Urinary bladder (tissue), 4 donors: ENCODE results near the gene SMCR8. TPM values are rescaled to one million over a fixed set of nuclear protein-coding genes. Genes with fewer than 3 reads are reported as not detected.
"Not testable (repeated sequence)": the region's sequence is repeated elsewhere in the genome, so short reads cannot be mapped to it uniquely, and the experiment has no call there.

ENCODE experiments used
- DNase-seq: peaks from one replicate; pipeline ENCODE4 v3.0.0-alpha.2; 2015; ENCODE audit errors: extremely low spot score
- H3K27ac ChIP-seq: one replicate; pipeline ENCODE4 v1.5.1; 2013; ENCODE audit warnings: low read depth, mild to moderate bottlenecking, moderate library complexity
- H3K36me3 ChIP-seq: one replicate; pipeline ENCODE4 v1.6.1; 2013; ENCODE audit warnings: mild to moderate bottlenecking, moderate library complexity; ENCODE audit not compliant: insufficient read depth
- H3K4me1 ChIP-seq: one replicate; pipeline ENCODE4 v1.6.1; 2013; ENCODE audit warnings: mild to moderate bottlenecking, moderate library complexity; ENCODE audit not compliant: insufficient read depth
- H3K4me3 ChIP-seq: one replicate; pipeline ENCODE4 v1.5.1; 2013; ENCODE audit warnings: low read depth, low read length
- WGBS: extraction: QIAGEN DNeasy Blood & Tissue Kit; methylation state at CpG from one replicate; pipeline ENCODE4 v1.1.7; 2013; 5-methylcytosine and 5-hydroxymethylcytosine counted together
- polyA plus RNA-seq: library from polyadenylated mRNA; stranded (reverse); fragments of 200-250 nt; gene quantifications from one replicate; pipeline ENCODE4 v1.2.3, GENCODE V29; 2013
- total RNA-seq: library from RNA; depleted of rRNA; stranded (reverse); fragments of >200 nt; gene quantifications from one replicate; pipeline ENCODE4 v1.2.3, GENCODE V29; 2014
- donor health status: healthy with polysubstance abuse.
- donor health status: healthy.

The SMCR8 gene
- total and polyA plus RNA-seq, 2 donors = 10.0 TPM

- no peaks in the 10 kb centered on the region for H3K36me3 ChIP-seq
- WGBS = 68% methylated on average over 3 of the region's 3 CpGs
These were observed 7.9 kb downstream of the SMCR8 start for GRCh38 chr17:18323007-18323406.

GRCh38 chr17:18323507-18324139 lies 8.5 kb downstream of the SMCR8 start:
- Histone ChIP-seq H3K4me1 (no peaks in the 10 kb centered on the region), H3K4me3 (no peak overlapping the region), H3K27ac (no peak overlapping the region), H3K36me3 (peaks cover 2% of the 10 kb centered on the region)
- 91% methylated on average over 16 of the region's 16 CpGs for WGBS
- DNase-seq = no peak

More at GRCh38 chr17:18323007-18323406, 7.9 kb downstream of the SMCR8 start:
- DNase-seq = no peak
- Histone ChIP-seq H3K4me3 (no peak overlapping the region), H3K4me1 (no peaks in the 10 kb centered on the region), H3K27ac (no peak overlapping the region)

GRCh38 chr17:18324140-18325050 lies 9.3 kb downstream of the SMCR8 start:
- H3K27ac ChIP-seq = no peak overlapping the region
- H3K4me1 ChIP-seq = no peaks in the 10 kb centered on the region
- WGBS = 90% methylated on average over 27 of the region's 27 CpGs
- no peak overlapping the region for H3K4me3 ChIP-seq
- DNase-seq = no peak
- H3K36me3 ChIP-seq = peaks cover 2% of the 10 kb centered on the region

- WGBS = 96% methylated on average over 2 of the region's 2 CpGs
- DNase-seq = no peak
- no peaks in the 10 kb centered on the region for H3K4me1 ChIP-seq
- H3K27ac ChIP-seq = no peak overlapping the region
- no peak overlapping the region for H3K4me3 ChIP-seq
- peaks cover 2% of the 10 kb centered on the region for H3K36me3 ChIP-seq
These were observed 10.9 kb downstream of the SMCR8 start for GRCh38 chr17:18326039-18326438.

GRCh38 chr17:18326572-18326971 lies 11.5 kb downstream of the SMCR8 start:
- no peak for DNase-seq
- peaks cover 2% of the 10 kb centered on the region for H3K36me3 ChIP-seq
- H3K27ac ChIP-seq = no peak overlapping the region
- 89% methylated on average over 6 of the region's 6 CpGs for WGBS
- H3K4me3 ChIP-seq = no peak overlapping the region
- H3K4me1 ChIP-seq = no peaks in the 10 kb centered on the region

GRCh38 chr17:18327093-18327492 lies 12.0 kb downstream of the SMCR8 start:
- Histone ChIP-seq H3K4me3 (no peak overlapping the region), H3K36me3 (peaks cover 2% of the 10 kb centered on the region), H3K4me1 (no peaks in the 10 kb centered on the region), H3K27ac (no peak overlapping the region)
- WGBS = 44% methylated on average over 2 of the region's 2 CpGs
- DNase-seq = no peak

- Histone ChIP-seq H3K4me3 (no peak overlapping the region), H3K4me1 (no peaks in the 10 kb centered on the region), H3K36me3 (peaks cover 2% of the 10 kb centered on the region), H3K27ac (no peak overlapping the region)
- DNase-seq = no peak
- WGBS = 90% methylated on average over 10 of the region's 10 CpGs
These were observed 12.5 kb downstream of the SMCR8 start for GRCh38 chr17:18327556-18327955.

- 90% methylated on average over 9 of the region's 9 CpGs for WGBS
- Histone ChIP-seq H3K4me3 (no peak overlapping the region), H3K36me3 (peaks cover 2% of the 10 kb centered on the region), H3K27ac (no peak overlapping the region), H3K4me1 (no peaks in the 10 kb centered on the region)
- DNase-seq = no peak
These were observed 13.6 kb downstream of the SMCR8 start for GRCh38 chr17:18328643-18329204.

GRCh38 chr17:18331879-18332278 lies 16.8 kb downstream of the SMCR8 start:
- Histone ChIP-seq H3K4me3 (no peak overlapping the region), H3K36me3 (peaks cover 2% of the 10 kb centered on the region), H3K27ac (no peak overlapping the region), H3K4me1 (no peaks in the 10 kb centered on the region)
- DNase-seq = no peak
- 88% methylated on average over 9 of the region's 9 CpGs for WGBS

GRCh38 chr17:18332909-18333489 lies 17.9 kb downstream of the SMCR8 start:
- Histone ChIP-seq H3K4me1 (no peaks in the 10 kb centered on the region), H3K27ac (no peak overlapping the region), H3K36me3 (peaks cover 2% of the 10 kb centered on the region), H3K4me3 (no peak overlapping the region)
- no peak for DNase-seq
- 88% methylated on average over 4 of the region's 4 CpGs for WGBS

GRCh38 chr17:18338158-18338557 lies 23.1 kb downstream of the SMCR8 start:
- not testable (repeated sequence) for H3K4me3 ChIP-seq, DNase-seq, H3K36me3 ChIP-seq, H3K4me1 ChIP-seq, H3K27ac ChIP-seq
- 96% methylated on average over 24 of the region's 25 CpGs for WGBS

- 98% methylated on average over 13 of the region's 13 CpGs for WGBS
- no peaks in the 10 kb centered on the region for H3K36me3 ChIP-seq
- H3K4me3 ChIP-seq = no peak overlapping the region
- H3K4me1 ChIP-seq = no peaks in the 10 kb centered on the region
- DNase-seq = no peak
- no peak overlapping the region for H3K27ac ChIP-seq
These were observed 24.8 kb downstream of the SMCR8 start for GRCh38 chr17:18339933-18340332.

GRCh38 chr17:18344021-18344420 lies 28.9 kb downstream of the SMCR8 start:
- Histone ChIP-seq H3K27ac (no peak overlapping the region), H3K4me3 (no peak overlapping the region), H3K36me3 (peaks cover 2% of the 10 kb centered on the region), H3K4me1 (no peaks in the 10 kb centered on the region)
- 91% methylated on average over 5 of the region's 5 CpGs for WGBS
- no peak for DNase-seq
